ENCODE measurements around the gene WDR88.
A peak's percentile ranks its signal among the peaks of the same experiment; 100 is the strongest.

Gene WDR88

GRCh38 chr19:33194532-33194885 lies 62.6 kb downstream of the WDR88 start:
- Histone ChIP-seq H3K36me3 (ENCODE audit: control insufficient read depth, insufficient read depth, low read length) (no peaks in the 10 kb centered on the region), H3K9ac (ENCODE audit: low read length) (no peak overlapping the region), H3K27me3 (ENCODE audit: control insufficient read depth, insufficient read depth, low read length) (peaks cover 6% of the 10 kb centered on the region), H3K4me1 (ENCODE audit: control insufficient read depth, insufficient read depth, low read length) (no peaks in the 10 kb centered on the region), H3K9me3 (ENCODE audit: control insufficient read depth, low read length) (no peaks in the 10 kb centered on the region), H3K4me3 (ENCODE audit: low read length) (no peak overlapping the region)

GRCh38 chr19:33194886-33195644 lies 63.2 kb downstream of the WDR88 start:
- H3K9ac ChIP-seq (ENCODE audit: low read length), result peak overlapping the region; percentile 28
- no peaks in the 10 kb centered on the region for H3K36me3 ChIP-seq (ENCODE audit: control insufficient read depth, insufficient read depth, low read length)
- peak overlapping the region; percentile 41 for H3K4me3 ChIP-seq (ENCODE audit: low read length)
- H3K27me3 ChIP-seq (ENCODE audit: control insufficient read depth, insufficient read depth, low read length), result peaks cover 6% of the 10 kb centered on the region
- H3K4me1 ChIP-seq (ENCODE audit: control insufficient read depth, insufficient read depth, low read length), result no peaks in the 10 kb centered on the region
- no peaks in the 10 kb centered on the region for H3K9me3 ChIP-seq (ENCODE audit: control insufficient read depth, low read length)

- Histone ChIP-seq H3K27me3 (ENCODE audit: control insufficient read depth, insufficient read depth, low read length) (peaks cover 6% of the 10 kb centered on the region), H3K36me3 (ENCODE audit: control insufficient read depth, insufficient read depth, low read length) (no peaks in the 10 kb centered on the region), H3K9ac (ENCODE audit: low read length) (peak overlapping the region; percentile 28), H3K9me3 (ENCODE audit: control insufficient read depth, low read length) (no peaks in the 10 kb centered on the region), H3K4me3 (ENCODE audit: low read length) (no peak overlapping the region), H3K4me1 (ENCODE audit: control insufficient read depth, insufficient read depth, low read length) (no peaks in the 10 kb centered on the region)
Measured at GRCh38 chr19:33195645-33196347, 63.9 kb downstream of the WDR88 start.

- no peaks in the 10 kb centered on the region for H3K9me3 ChIP-seq (ENCODE audit: control insufficient read depth, low read length)
- H3K4me1 ChIP-seq (ENCODE audit: control insufficient read depth, insufficient read depth, low read length), result no peaks in the 10 kb centered on the region
- peaks cover 6% of the 10 kb centered on the region for H3K27me3 ChIP-seq (ENCODE audit: control insufficient read depth, insufficient read depth, low read length)
- H3K9ac ChIP-seq (ENCODE audit: low read length), result no peak overlapping the region
- H3K4me3 ChIP-seq (ENCODE audit: low read length), result no peak overlapping the region
- H3K36me3 ChIP-seq (ENCODE audit: control insufficient read depth, insufficient read depth, low read length), result no peaks in the 10 kb centered on the region
Measured at GRCh38 chr19:33196446-33197193, 64.7 kb downstream of the WDR88 start.

GRCh38 chr19:33197591-33198000 lies 65.7 kb downstream of the WDR88 start:
- H3K27me3 ChIP-seq (ENCODE audit: control insufficient read depth, insufficient read depth, low read length), result peaks cover 6% of the 10 kb centered on the region
- no peak overlapping the region for H3K4me3 ChIP-seq (ENCODE audit: low read length)
- H3K9ac ChIP-seq (ENCODE audit: low read length), result no peak overlapping the region
- no peaks in the 10 kb centered on the region for H3K36me3 ChIP-seq (ENCODE audit: control insufficient read depth, insufficient read depth, low read length)
- H3K9me3 ChIP-seq (ENCODE audit: control insufficient read depth, low read length), result no peaks in the 10 kb centered on the region
- H3K4me1 ChIP-seq (ENCODE audit: control insufficient read depth, insufficient read depth, low read length), result no peaks in the 10 kb centered on the region

- Histone ChIP-seq H3K36me3 (ENCODE audit: control insufficient read depth, insufficient read depth, low read length) (no peaks in the 10 kb centered on the region), H3K4me1 (ENCODE audit: control insufficient read depth, insufficient read depth, low read length) (no peaks in the 10 kb centered on the region), H3K9me3 (ENCODE audit: control insufficient read depth, low read length) (no peaks in the 10 kb centered on the region), H3K27me3 (ENCODE audit: control insufficient read depth, insufficient read depth, low read length) (peaks cover 6% of the 10 kb centered on the region), H3K4me3 (ENCODE audit: low read length) (no peak overlapping the region), H3K9ac (ENCODE audit: low read length) (no peak overlapping the region)
Measured at GRCh38 chr19:33198169-33198568, 66.3 kb downstream of the WDR88 start.

GRCh38 chr19:33199441-33200265 lies 67.7 kb downstream of the WDR88 start:
- Histone ChIP-seq H3K36me3 (ENCODE audit: control insufficient read depth, insufficient read depth, low read length) (no peaks in the 10 kb centered on the region), H3K9ac (ENCODE audit: low read length) (no peak overlapping the region)

GRCh38 chr19:33201473-33201872 lies 69.6 kb downstream of the WDR88 start:
- no peak overlapping the region for H3K4me3 ChIP-seq (ENCODE audit: low read length)
- H3K27me3 ChIP-seq (ENCODE audit: control insufficient read depth, insufficient read depth, low read length), result no peaks in the 10 kb centered on the region
- H3K9me3 ChIP-seq (ENCODE audit: control insufficient read depth, low read length), result no peaks in the 10 kb centered on the region
- no peaks in the 10 kb centered on the region for H3K36me3 ChIP-seq (ENCODE audit: control insufficient read depth, insufficient read depth, low read length)
- no peaks in the 10 kb centered on the region for H3K4me1 ChIP-seq (ENCODE audit: control insufficient read depth, insufficient read depth, low read length)
- no peak overlapping the region for H3K9ac ChIP-seq (ENCODE audit: low read length)

More at GRCh38 chr19:33199441-33200265, 67.7 kb downstream of the WDR88 start:
- H3K4me1 ChIP-seq (ENCODE audit: control insufficient read depth, insufficient read depth, low read length), result no peaks in the 10 kb centered on the region
- H3K4me3 ChIP-seq (ENCODE audit: low read length), result no peak overlapping the region
- no peaks in the 10 kb centered on the region for H3K27me3 ChIP-seq (ENCODE audit: control insufficient read depth, insufficient read depth, low read length)
- H3K9me3 ChIP-seq (ENCODE audit: control insufficient read depth, low read length), result no peaks in the 10 kb centered on the region

- H3K9me3 ChIP-seq (ENCODE audit: control insufficient read depth, low read length), result no peaks in the 10 kb centered on the region
- no peaks in the 10 kb centered on the region for H3K4me1 ChIP-seq (ENCODE audit: control insufficient read depth, insufficient read depth, low read length)
- H3K4me3 ChIP-seq (ENCODE audit: low read length), result no peak overlapping the region
- H3K9ac ChIP-seq (ENCODE audit: low read length), result no peak overlapping the region
- H3K27me3 ChIP-seq (ENCODE audit: control insufficient read depth, insufficient read depth, low read length), result no peaks in the 10 kb centered on the region
- H3K36me3 ChIP-seq (ENCODE audit: control insufficient read depth, insufficient read depth, low read length), result no peaks in the 10 kb centered on the region
Measured at GRCh38 chr19:33201886-33202545, 70.1 kb downstream of the WDR88 start.

- H3K4me3 ChIP-seq (ENCODE audit: low read length), result no peak overlapping the region
- H3K36me3 ChIP-seq (ENCODE audit: control insufficient read depth, insufficient read depth, low read length), result no peaks in the 10 kb centered on the region
- H3K9me3 ChIP-seq (ENCODE audit: control insufficient read depth, low read length), result no peaks in the 10 kb centered on the region
- H3K9ac ChIP-seq (ENCODE audit: low read length), result no peak overlapping the region
- no peaks in the 10 kb centered on the region for H3K4me1 ChIP-seq (ENCODE audit: control insufficient read depth, insufficient read depth, low read length)
- H3K27me3 ChIP-seq (ENCODE audit: control insufficient read depth, insufficient read depth, low read length), result no peaks in the 10 kb centered on the region
Measured at GRCh38 chr19:33202546-33203507, 70.9 kb downstream of the WDR88 start.
